Gastrocnemius medialis (tissue), 4 donors: ENCODE measurements around the gene SAMD3.

Source experiments
- CTCF ChIP-seq, 5 experiments: fragments of 450-650 bp in 3 of 5; fragments of 200-600 bp in 2 of 5; sonication (generic) in 2 of 5; IDR thresholded peaks in 4 of 5; conservative IDR thresholded peaks in 1 of 5; 1 replicate in 4 of 5; 2 replicates in 1 of 5; pipeline ENCODE4 v1.5.1; 2016 to 2019; ENCODE audit warnings: antibody characterized with exemption in 5 of 5, mild to moderate bottlenecking in 3 of 5, moderate library complexity in 3 of 5
- POLR2A ChIP-seq, 2 donors: fragments of 450-650 bp; IDR thresholded peaks; one replicate each; pipeline ENCODE4 v1.6.1; 2017; ENCODE audit warnings: antibody characterized with exemption in 2 of 2, mild to moderate bottlenecking in 2 of 2, moderate library complexity in 2 of 2

GRCh38 chr6:130122243-130122642 lies 100.5 kb downstream of the SAMD3 start:
- TF ChIP-seq POLR2A (IDR thresholded peaks at IDR 0.05) (no peak), CTCF (IDR thresholded peaks at IDR 0.05 in 4 of 5, conservative IDR thresholded peaks at IDR 0.05 in 1 of 5) (no peak)
